MCF 10A (cell line): ENCODE data around the gene TES. TPM values are rescaled to one million over a fixed set of nuclear protein-coding genes. Genes with fewer than 3 reads are reported as not detected.

Experiments
- BruUV-seq: library from RNA; stranded (reverse); fragments of 400-500 nt; replicated peaks from 2 replicates; lab custom pipeline; 2021; lab: Mats Ljungman, UMichigan
- CTCF ChIA-PET: fragments of 300-600 bp; sonication (Branson Sonifier 250); formaldehyde crosslinking; extraction: SDS; loops from one replicate; lab custom pipeline; 2021; ENCODE audit warnings: antibody characterized with exemption, inconsistent platforms; lab: Yijun Ruan, JAX
- POLR2A ChIA-PET: fragments of 300-600, 350-650 bp; sonication (Branson Sonifier 250); formaldehyde crosslinking; extraction: SDS; loops from one replicate; lab custom pipeline; 2020; ENCODE audit warnings: antibody characterized with exemption, inconsistent platforms; lab: Yijun Ruan, JAX
- DNase-seq: peaks from one replicate; pipeline ENCODE4 v3.0.0-alpha.2; 2018; ENCODE audit not compliant: unreplicated experiment
- H3K27ac Mint-ChIP-seq: one replicate; pipeline ENCODE4 v1.8.0; 2022; ENCODE audit warnings: mild to moderate bottlenecking, low read depth, mixed read lengths; ENCODE audit not compliant: unreplicated experiment
- H3K27me3 Mint-ChIP-seq: one replicate; pipeline ENCODE4 v1.8.0; 2022; ENCODE audit warnings: mixed read lengths; ENCODE audit not compliant: insufficient read depth, unreplicated experiment
- H3K36me3 Mint-ChIP-seq: one replicate; pipeline ENCODE4 v1.8.0; 2022; ENCODE audit warnings: mild to moderate bottlenecking, moderate library complexity, mixed read lengths; ENCODE audit not compliant: insufficient read depth, unreplicated experiment
- H3K4me1 Mint-ChIP-seq: one replicate; pipeline ENCODE4 v1.8.0; 2022; ENCODE audit warnings: mixed read lengths; ENCODE audit not compliant: insufficient read depth, unreplicated experiment
- H3K4me3 Mint-ChIP-seq: one replicate; pipeline ENCODE4 v1.8.0; 2022; ENCODE audit warnings: mild to moderate bottlenecking, moderate library complexity, mixed read lengths; ENCODE audit not compliant: unreplicated experiment
- H3K9me3 Mint-ChIP-seq: one replicate; pipeline ENCODE4 v1.8.0; 2022; ENCODE audit warnings: mixed read lengths; ENCODE audit not compliant: unreplicated experiment
- intact Hi-C: fragments of 100-400 bp; cut with micrococcal nuclease; formaldehyde crosslinking; loops from 2 replicates; pipeline ENCODE4 v1.14.1; 2022
- total RNA-seq: library from RNA; stranded (reverse); gene quantifications from 2 replicates; pipeline ENCODE4 v1.2.3, GENCODE V29; 2022
- TF ChIP-seq, protein P1 (sequence below): fragments of 200-600 bp; IDR thresholded peaks from one replicate; pipeline ENCODE4 v1.8.0; 2022; ENCODE audit warnings: antibody characterized with exemption, mild to moderate bottlenecking; ENCODE audit not compliant: unreplicated experiment

TES gene
- total RNA-seq, 1 experiment from 2014 or later: 162 TPM

GRCh38 chr7:116257156-116257555 is 46.8 kb downstream of the TES start:
- no peak for DNase-seq
- Mint-ChIP-seq H3K4me3 (no peak overlapping the region), H3K4me1 (peaks cover 44% of the 10 kb centered on the region), H3K36me3 (peaks cover 85% of the 10 kb centered on the region), H3K27ac (no peak overlapping the region), H3K9me3 (peaks cover 16% of the 10 kb centered on the region), H3K27me3 (no peaks in the 10 kb centered on the region)
- intact Hi-C loops: loop anchor here (5.0 kb wide), 1 partner anchor 415 kb away; the partner anchor contains the start of gene MET
- POLR2A ChIA-PET: interaction anchor here (0.7 to 5.9 kb wide), 11 partner anchors 80 to 334 kb away, joined by 3 to 128 read pairs (median 4); partner anchors contain the start of gene CAV1
- TF ChIP-seq, protein P1, sequence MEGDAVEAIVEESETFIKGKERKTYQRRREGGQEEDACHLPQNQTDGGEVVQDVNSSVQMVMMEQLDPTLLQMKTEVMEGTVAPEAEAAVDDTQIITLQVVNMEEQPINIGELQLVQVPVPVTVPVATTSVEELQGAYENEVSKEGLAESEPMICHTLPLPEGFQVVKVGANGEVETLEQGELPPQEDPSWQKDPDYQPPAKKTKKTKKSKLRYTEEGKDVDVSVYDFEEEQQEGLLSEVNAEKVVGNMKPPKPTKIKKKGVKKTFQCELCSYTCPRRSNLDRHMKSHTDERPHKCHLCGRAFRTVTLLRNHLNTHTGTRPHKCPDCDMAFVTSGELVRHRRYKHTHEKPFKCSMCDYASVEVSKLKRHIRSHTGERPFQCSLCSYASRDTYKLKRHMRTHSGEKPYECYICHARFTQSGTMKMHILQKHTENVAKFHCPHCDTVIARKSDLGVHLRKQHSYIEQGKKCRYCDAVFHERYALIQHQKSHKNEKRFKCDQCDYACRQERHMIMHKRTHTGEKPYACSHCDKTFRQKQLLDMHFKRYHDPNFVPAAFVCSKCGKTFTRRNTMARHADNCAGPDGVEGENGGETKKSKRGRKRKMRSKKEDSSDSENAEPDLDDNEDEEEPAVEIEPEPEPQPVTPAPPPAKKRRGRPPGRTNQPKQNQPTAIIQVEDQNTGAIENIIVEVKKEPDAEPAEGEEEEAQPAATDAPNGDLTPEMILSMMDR: no peak
- no TSS peak for BruUV-seq
- CTCF ChIA-PET: interaction anchor here (0.6 to 6.1 kb wide), 22 partner anchors 9 to 553 kb away, joined by 3 to 108 read pairs (median 5); partner anchors contain the start of genes CAV1 and MET

- DNase-seq: peak; percentile 71
- H3K36me3 Mint-ChIP-seq: peaks cover 69% of the 10 kb centered on the region
- ChIA-PET CTCF (interaction anchor here (0.5 to 6.1 kb wide), 57 partner anchors 9 to 556 kb away, joined by 3 to 108 read pairs (median 4); partner anchors contain the start of genes CAV1 and CAV2), POLR2A (interaction anchor here (0.6 to 5.9 kb wide), 38 partner anchors 9 to 539 kb away, joined by 3 to 128 read pairs (median 6); partner anchors contain the start of genes CAV1, CAV2 and TES)
- no TSS peak for BruUV-seq
- intact Hi-C loops: loop anchor here (1.0 to 5.0 kb wide), 6 partner anchors 97 to 551 kb away; partner anchors contain the start of gene MET
- peaks cover 10% of the 10 kb centered on the region for H3K9me3 Mint-ChIP-seq
- no peak overlapping the region for H3K4me3 Mint-ChIP-seq
- H3K27ac Mint-ChIP-seq: peak overlapping the region; percentile 96
- peaks cover 39% of the 10 kb centered on the region for H3K4me1 Mint-ChIP-seq
- H3K27me3 Mint-ChIP-seq: no peaks in the 10 kb centered on the region
- TF ChIP-seq, protein P1: peak; percentile 76
Measured at GRCh38 chr7:116258734-116259133, 48.4 kb downstream of the TES start.

DNA sequence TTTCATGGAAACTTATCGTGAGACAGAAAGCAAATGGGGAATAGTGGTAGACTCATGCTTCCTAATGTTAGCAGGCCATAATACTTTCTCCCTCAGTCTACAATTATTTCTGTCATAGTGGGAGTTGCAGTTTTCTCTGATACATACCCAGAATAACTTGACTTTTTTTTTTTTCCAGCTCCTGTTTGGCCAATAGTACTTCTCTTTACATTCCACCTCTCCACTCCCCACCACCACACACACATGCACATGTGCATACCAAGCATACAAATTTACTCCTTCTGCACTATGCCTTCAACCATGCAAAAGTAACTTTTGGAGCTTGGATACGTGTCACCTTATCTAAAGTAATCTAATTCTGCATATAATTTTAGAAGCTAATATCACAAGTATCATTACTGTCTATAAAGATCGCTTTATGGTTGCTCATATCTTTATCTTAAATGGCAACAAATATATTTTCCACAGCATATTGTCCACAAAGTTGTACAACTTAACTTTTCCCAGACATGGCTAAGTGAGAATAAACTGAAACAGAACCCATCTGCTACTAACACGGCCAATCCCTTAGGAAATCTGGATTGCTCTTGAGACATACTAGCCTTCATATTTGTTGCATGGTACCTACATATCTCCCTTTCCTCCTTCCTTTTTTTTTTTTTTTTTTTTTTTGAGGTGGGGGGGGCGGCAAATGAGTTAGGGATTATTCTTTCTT is 49.0 kb downstream of the TES start:
- peak; percentile 12 for DNase-seq
- peak overlapping the region; percentile 31 for H3K4me3 Mint-ChIP-seq
- H3K9me3 Mint-ChIP-seq: peaks cover 12% of the 10 kb centered on the region
- peaks cover 66% of the 10 kb centered on the region for H3K36me3 Mint-ChIP-seq
- intact Hi-C loops: loop anchor here (1.0 to 5.0 kb wide), 3 partner anchors 96 to 413 kb away; partner anchors contain the start of gene MET
- POLR2A ChIA-PET: interaction anchor here (0.6 to 5.9 kb wide), 50 partner anchors 10 to 539 kb away, joined by 3 to 128 read pairs (median 5); partner anchors contain the start of genes CAV1, CAV2 and TES
- H3K27me3 Mint-ChIP-seq: no peaks in the 10 kb centered on the region
- CTCF ChIA-PET: interaction anchor here (0.6 to 6.1 kb wide), 60 partner anchors 9 to 1170 kb away, joined by 3 to 108 read pairs (median 4); partner anchors contain the start of genes CAV1 and CAV2
- peak overlapping the region; percentile 96 for H3K27ac Mint-ChIP-seq
- TF ChIP-seq, protein P1: no peak
- H3K4me1 Mint-ChIP-seq: peaks cover 40% of the 10 kb centered on the region
- BruUV-seq: TSS peak; percentile 94
